ENCODE data around the gene ZBED5. TPM values are rescaled to one million over a fixed set of nuclear protein-coding genes. Genes with fewer than 3 reads are reported as not detected.
A peak's percentile ranks its signal among the peaks of the same experiment; 100 is the strongest.

The ZBED5 gene
- total and polyA plus RNA-seq, 9 of the 15 experiments (the other 6 are each of a cell fraction or from before 2014, with no cell fraction given) = 12.4 to 70.7 (median 26.8) TPM

- DNase-seq (ENCODE audit: extremely low read depth in 1 of 4, low spot score in 3 of 4) (peak; percentile 37 to 62 (median 56)), ATAC-seq (peak; percentile 50), FAIRE-seq (no peak)
- H3K4me3 ChIP-seq = peak overlapping the region; percentile 94
- peak overlapping the region; percentile 95 to 99 for H3K9ac ChIP-seq (ENCODE audit: insufficient read depth in 1 of 2, low read depth in 2 of 2, low read length in 2 of 2)
- H3K27ac ChIP-seq (ENCODE audit: extremely low read depth, low read depth, low read length) = peak overlapping the region; percentile 89
- ChIA-PET POLR2A (interaction anchor here (0.6 to 7.7 kb wide), 51 partner anchors 10 to 1234 kb away, joined by 3 to 105 read pairs (median 6); partner anchors contain the start of genes CTR9 and ZBED5), CTCF (ENCODE audit: low intra/inter-chr PET ratio) (interaction anchor here (1.2 kb wide), 1 partner anchor 213 kb away, joined by 3 read pairs; no protein-coding TSS in a partner anchor)
- H4K20me1 ChIP-seq (replicated peaks; ENCODE audit: control insufficient read depth, insufficient read depth, low read length) = peaks cover 3% of the 10 kb centered on the region; the same call in 1 of the 2 replicates
- no peaks in the 10 kb centered on the region for H3K9me3 ChIP-seq (replicated peaks; ENCODE audit: control insufficient read depth, insufficient read depth, low read depth, low read length)
- H3K9me1 ChIP-seq (ENCODE audit: control insufficient read depth, insufficient read depth, low read length) = no peaks in the 10 kb centered on the region
- intact Hi-C loops (cut with micrococcal nuclease) (loop anchor here (2.0 kb wide), 1 partner anchor 123 kb away; no protein-coding TSS in a partner anchor), in situ Hi-C loops (cut with MboI) (no loop called here)
- H3K4me2 ChIP-seq (ENCODE audit: insufficient read depth, low read length) = peak overlapping the region; percentile 96
- peaks cover 50% of the 10 kb centered on the region for H3K79me2 ChIP-seq (ENCODE audit: control insufficient read depth, insufficient read depth, low read length)
- peaks cover 32% of the 10 kb centered on the region for H3K36me3 ChIP-seq (ENCODE audit: control insufficient read depth, insufficient read depth, low read length)
- no peaks in the 10 kb centered on the region for H3K27me3 ChIP-seq (ENCODE audit: control insufficient read depth in 2 of 2, insufficient read depth in 2 of 2, low read length in 2 of 2)
- TSS peak; percentile 88 for BruUV-seq (replicated peaks)
- H2AFZ ChIP-seq (ENCODE audit: low read depth, low read length) = peak overlapping the region; percentile 94
- under 1% methylated on average over 29 of the region's 29 CpGs for WGBS (ENCODE audit: insufficient coverage, low coverage, missing lambda C conversion rate)
- peaks cover 11 to 13% of the 10 kb centered on the region in 2 experiments; a peak in 4 of 5 replicates for H3K4me1 ChIP-seq (replicated peaks in 1 of 2; ENCODE audit: control insufficient read depth in 2 of 2, insufficient read depth in 2 of 2, low read length in 2 of 2)
- TF ChIP-seq EZH2 (IDR thresholded peaks at IDR 0.05; ENCODE audit: borderline replicate concordance, low read depth, low read length) (no peak), IRF1 (CRISPR knock-in tag; IDR thresholded peaks at IDR 0.05; ENCODE audit: borderline replicate concordance) (no peak), ZKSCAN3 (CRISPR knock-in tag; IDR thresholded peaks at IDR 0.05) (no peak), TFE3 (CRISPR knock-in tag; IDR thresholded peaks at IDR 0.05) (no peak), ATF7 (IDR thresholded peaks at IDR 0.05) (no peak), ARHGAP35 (IDR thresholded peaks at IDR 0.05; ENCODE audit: partially characterized antibody) (no peak), ZNF311 (CRISPR knock-in tag; IDR thresholded peaks at IDR 0.05) (no peak), ZNF212 (CRISPR knock-in tag; IDR thresholded peaks at IDR 0.05) (no peak), THAP12 (CRISPR knock-in tag; IDR thresholded peaks at IDR 0.05) (no peak), TRIM28 (IDR thresholded peaks at IDR 0.05) (no peak), FOXK2 (conservative IDR thresholded peaks at IDR 0.05 in 1 of 2, IDR thresholded peaks at IDR 0.05 in 1 of 2; ENCODE audit: low read depth in 2 of 2) (no peak), ZKSCAN8 (CRISPR knock-in tag; IDR thresholded peaks at IDR 0.05) (no peak), CHAMP1 (IDR thresholded peaks at IDR 0.05) (no peak)
Measured at GRCh38 chr11:10809373-10810160, 48.3 kb downstream of the ZBED5 start.
